Gastrocnemius medialis (tissue), 4 donors: ENCODE data around the gene TRIM24.

Experiments
- CTCF ChIP-seq, 5 experiments: fragments of 450-650 bp in 3 of 5; fragments of 200-600 bp in 2 of 5; sonication (generic) in 2 of 5; IDR thresholded peaks in 4 of 5; conservative IDR thresholded peaks in 1 of 5; 1 replicate in 4 of 5; 2 replicates in 1 of 5; pipeline ENCODE4 v1.5.1; 2016 to 2019; ENCODE audit warnings: antibody characterized with exemption in 5 of 5, mild to moderate bottlenecking in 3 of 5, moderate library complexity in 3 of 5
- POLR2A ChIP-seq, 2 donors: fragments of 450-650 bp; IDR thresholded peaks; one replicate each; pipeline ENCODE4 v1.6.1; 2017; ENCODE audit warnings: antibody characterized with exemption in 2 of 2, mild to moderate bottlenecking in 2 of 2, moderate library complexity in 2 of 2

GRCh38 chr7:138579671-138580070 is 119.6 kb downstream of the TRIM24 start:
- TF ChIP-seq CTCF (IDR thresholded peaks at IDR 0.05 in 4 of 5, conservative IDR thresholded peaks at IDR 0.05 in 1 of 5) (no peak), POLR2A (IDR thresholded peaks at IDR 0.05) (no peak)
